Fibroblast of the aortic adventitia (primary cell): ENCODE data around the gene ERCC5. TPM values are rescaled to one million over a fixed set of nuclear protein-coding genes. Genes with fewer than 3 reads are reported as not detected.

Experiments used
- DNase-seq: peaks from one replicate; pipeline ENCODE4 v3.0.0-alpha.2; 2010; ENCODE audit warnings: low read depth
- H3K4me3 ChIP-seq: 2 replicates; pipeline ENCODE4 v1.5.1; 2011; ENCODE audit warnings: low read depth, mild to moderate bottlenecking, control low read depth, low read length, moderate library complexity
- total RNA-seq: library from RNA; depleted of rRNA; stranded (reverse); fragments of >200 nt; gene quantifications from 2 replicates; pipeline ENCODE4 v1.2.3, GENCODE V29; 2012; ENCODE audit warnings: low replicate concordance
- TF ChIP-seq, protein P1 (sequence below): IDR thresholded peaks from 2 replicates; pipeline ENCODE4 v1.5.1; 2011; ENCODE audit warnings: mild to moderate bottlenecking, low read length, control low read depth, inconsistent platforms; ENCODE audit not compliant: insufficient read depth

Gene ERCC5
- total RNA-seq, 1 donor = 98.0 TPM

DNA sequence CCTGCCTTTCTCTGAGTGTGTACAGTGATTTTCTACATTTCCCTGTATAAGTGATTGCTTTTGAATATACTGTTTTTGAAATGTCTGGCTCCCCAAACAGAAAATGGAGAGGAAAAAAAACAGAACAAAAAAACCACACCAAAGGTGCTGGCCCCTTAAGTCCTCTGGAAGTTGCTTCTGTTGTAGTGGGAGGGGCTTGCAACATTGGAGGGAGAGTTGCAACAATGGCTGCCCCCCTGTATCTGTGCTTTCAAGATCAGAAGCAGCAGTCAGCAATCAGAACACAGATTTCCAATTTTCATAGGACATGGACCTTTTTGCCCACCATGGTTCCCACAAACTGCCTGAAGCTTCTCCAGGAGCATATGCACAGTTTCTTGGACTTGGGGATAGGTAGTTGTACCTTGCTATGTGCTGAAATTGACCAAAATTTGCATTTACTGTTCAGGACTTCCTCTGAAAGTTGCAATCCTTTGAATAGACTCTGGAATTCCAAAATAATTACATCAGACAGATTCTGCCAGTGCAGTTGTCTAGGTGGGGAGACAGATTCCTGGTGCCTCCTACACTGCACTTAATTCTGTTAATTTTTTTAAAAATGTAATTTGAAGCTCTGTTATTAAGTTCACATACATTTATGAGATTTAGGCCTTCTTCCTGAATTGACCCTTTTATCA, 33.1 kb upstream of the ERCC5 start:
- H3K4me3 ChIP-seq = no peak overlapping the region
- TF ChIP-seq, protein P1, sequence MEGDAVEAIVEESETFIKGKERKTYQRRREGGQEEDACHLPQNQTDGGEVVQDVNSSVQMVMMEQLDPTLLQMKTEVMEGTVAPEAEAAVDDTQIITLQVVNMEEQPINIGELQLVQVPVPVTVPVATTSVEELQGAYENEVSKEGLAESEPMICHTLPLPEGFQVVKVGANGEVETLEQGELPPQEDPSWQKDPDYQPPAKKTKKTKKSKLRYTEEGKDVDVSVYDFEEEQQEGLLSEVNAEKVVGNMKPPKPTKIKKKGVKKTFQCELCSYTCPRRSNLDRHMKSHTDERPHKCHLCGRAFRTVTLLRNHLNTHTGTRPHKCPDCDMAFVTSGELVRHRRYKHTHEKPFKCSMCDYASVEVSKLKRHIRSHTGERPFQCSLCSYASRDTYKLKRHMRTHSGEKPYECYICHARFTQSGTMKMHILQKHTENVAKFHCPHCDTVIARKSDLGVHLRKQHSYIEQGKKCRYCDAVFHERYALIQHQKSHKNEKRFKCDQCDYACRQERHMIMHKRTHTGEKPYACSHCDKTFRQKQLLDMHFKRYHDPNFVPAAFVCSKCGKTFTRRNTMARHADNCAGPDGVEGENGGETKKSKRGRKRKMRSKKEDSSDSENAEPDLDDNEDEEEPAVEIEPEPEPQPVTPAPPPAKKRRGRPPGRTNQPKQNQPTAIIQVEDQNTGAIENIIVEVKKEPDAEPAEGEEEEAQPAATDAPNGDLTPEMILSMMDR = no peak
- DNase-seq = peak; percentile 33

DNA sequence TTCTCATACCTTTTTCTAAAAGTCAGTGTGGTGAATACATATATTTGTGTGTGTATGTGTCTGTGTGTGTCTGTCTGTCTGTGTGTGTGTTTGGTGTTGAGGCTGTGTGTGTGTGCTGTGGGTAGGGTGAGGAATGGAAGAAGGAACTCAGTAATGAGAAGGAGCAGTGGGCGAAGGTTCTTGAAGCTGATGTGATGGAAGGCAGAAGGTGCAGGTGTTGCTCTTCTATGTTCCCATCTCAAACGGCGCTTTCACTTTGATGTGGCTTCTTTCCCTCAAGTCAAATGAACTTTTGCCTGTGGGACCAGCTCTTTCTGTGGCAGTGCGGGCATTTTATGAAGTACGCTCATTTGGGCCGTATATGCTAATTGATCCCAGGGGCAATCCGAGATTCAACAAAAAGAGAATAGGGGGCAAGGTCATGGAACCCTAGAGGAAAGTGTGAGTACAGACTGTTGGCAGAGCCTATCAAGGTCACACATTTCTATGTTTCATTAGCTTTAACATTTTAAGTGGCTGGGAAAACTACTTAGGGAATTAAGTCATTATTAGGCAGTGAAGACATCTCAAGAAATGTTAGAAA, 31.7 kb upstream of the ERCC5 start:
- no peak for DNase-seq
- TF ChIP-seq, protein P1 = no peak
- no peak overlapping the region for H3K4me3 ChIP-seq

DNA sequence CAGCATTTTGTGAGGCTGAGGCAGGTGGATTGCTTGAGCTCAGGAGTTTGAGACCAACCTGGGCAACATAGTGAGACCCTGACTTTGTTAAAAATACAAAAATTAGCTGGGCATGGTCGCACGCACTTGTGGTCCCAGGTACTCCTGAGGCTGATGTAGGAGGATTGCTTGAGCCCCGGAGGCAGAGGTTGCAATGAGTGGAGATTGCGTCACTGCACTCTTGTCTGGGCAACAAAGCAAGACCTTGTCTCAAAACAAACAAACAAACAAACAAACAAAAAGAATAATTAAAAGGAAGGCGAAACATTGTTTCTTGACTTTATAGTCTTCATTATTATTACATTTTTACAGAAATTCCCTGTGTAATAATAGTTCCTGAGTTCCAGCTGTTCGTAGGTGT, 31.0 kb upstream of the ERCC5 start:
- TF ChIP-seq, protein P1 = no peak
- DNase-seq = no peak

DNA sequence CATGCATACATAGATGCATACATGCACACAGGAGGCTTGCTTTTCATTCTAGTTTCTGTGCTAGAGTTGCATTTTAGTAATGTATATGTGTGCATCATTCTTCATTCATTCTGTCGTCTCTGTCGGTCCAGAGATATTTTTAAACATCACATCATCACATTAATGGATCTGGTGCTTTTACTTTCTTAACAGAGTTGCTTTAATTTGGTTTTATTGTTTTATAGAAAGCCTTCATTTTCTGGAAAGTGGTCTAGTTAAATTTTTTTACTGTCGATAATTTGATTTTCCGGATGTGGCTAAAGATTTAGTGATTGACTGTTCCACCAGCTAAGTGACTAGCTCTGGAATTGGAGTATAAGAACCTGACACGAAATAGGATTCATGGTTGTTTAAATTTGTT, 30.0 kb upstream of the ERCC5 start:
- TF ChIP-seq, protein P1 = no peak
- H3K4me3 ChIP-seq = no peak overlapping the region
- DNase-seq = no peak

More for the DNA sequence above, 31.0 kb upstream of the ERCC5 start:
- H3K4me3 ChIP-seq = no peak overlapping the region

DNA sequence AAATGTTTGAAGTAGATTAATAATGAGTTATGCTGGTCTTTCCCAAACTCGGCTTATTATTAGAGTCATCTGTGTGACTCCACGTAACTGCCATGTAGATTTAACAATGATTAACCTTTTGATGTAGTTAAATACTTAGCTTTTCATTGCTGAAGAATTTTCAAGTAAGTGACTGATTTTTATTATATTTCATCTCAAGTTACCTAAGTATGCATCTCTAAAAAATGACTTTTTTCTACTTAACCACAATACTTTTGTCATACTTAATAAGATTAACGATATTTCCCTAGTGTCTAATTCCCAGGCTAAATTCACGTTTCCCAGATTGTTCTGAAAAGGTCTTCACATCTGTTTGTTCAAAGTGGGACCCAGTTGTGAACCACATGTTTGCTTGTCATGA, 29.1 kb upstream of the ERCC5 start:
- no peak overlapping the region for H3K4me3 ChIP-seq
- TF ChIP-seq, protein P1 = no peak
- DNase-seq = no peak

DNA sequence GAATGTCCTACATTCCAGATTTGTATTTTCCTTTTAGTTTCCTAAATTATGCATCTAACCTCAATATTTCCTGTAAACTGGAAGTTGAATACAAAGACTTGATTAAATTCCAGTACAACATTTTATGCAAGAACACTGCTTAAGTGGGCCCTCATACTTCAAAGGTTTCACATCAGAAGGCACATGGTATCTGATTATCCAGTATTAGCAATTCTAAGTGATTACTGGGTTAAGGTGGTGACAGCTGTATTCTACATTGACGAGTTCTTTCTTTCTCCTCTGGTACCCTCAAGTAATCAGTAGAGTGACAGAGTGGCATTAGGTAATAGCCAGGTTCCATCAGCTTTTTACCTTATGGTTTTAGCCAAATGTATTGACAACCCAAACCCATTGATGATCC, 28.6 kb upstream of the ERCC5 start:
- no peak overlapping the region for H3K4me3 ChIP-seq
- TF ChIP-seq, protein P1 = no peak
- DNase-seq = no peak
